Mammary epithelial cell (primary cell): ENCODE measurements around the gene FRMD5.

ENCODE experiments used
- CTCF ChIP-seq, 2 donors: IDR thresholded peaks in 1 of 2; conservative IDR thresholded peaks in 1 of 2; 2 replicates each; pipeline ENCODE4 v1.5.1; 2011 to 2012; ENCODE audit warnings: inconsistent platforms in 2 of 2, low read length in 2 of 2, mild to moderate bottlenecking in 2 of 2, control low read depth in 1 of 2, low read depth in 1 of 2; ENCODE audit not compliant: insufficient read depth in 1 of 2; ENCODE audit errors: extremely low read depth in 1 of 2
- EZH2 ChIP-seq: IDR thresholded peaks from 2 replicates; pipeline ENCODE4 v1.6.1; 2012; ENCODE audit warnings: low read length, inconsistent platforms, borderline replicate concordance

DNA sequence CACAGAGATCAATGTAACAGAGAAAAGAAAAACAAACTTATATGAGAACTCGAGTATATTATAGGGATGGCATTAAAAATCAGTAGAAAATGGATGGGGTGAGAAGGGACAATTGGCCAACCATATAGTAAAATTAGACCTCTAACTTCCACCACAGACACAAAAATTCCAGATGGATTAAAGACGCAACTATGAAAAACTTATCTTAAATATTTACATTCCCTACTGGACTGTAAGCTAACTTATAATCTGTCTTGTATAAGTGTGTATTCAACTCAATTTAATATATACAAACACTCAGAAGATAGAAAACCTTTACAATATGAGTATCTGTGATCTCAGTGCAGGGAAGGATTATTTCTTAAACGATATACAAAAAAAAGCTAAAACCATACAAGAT, 373.6 kb downstream of the FRMD5 start:
- TF ChIP-seq CTCF (conservative IDR thresholded peaks at IDR 0.05 in 1 of 2, IDR thresholded peaks at IDR 0.05 in 1 of 2; ENCODE audit: extremely low read depth in 1 of 2, insufficient read depth in 1 of 2, low read depth in 1 of 2, low read length in 2 of 2) (no peak), EZH2 (no peak)
